Measurements from ENCODE around the gene EMC6.
"Not testable (repeated sequence)": the region's sequence is repeated elsewhere in the genome, so short reads cannot be mapped to it uniquely, and the experiment has no call there.

Gene EMC6

GRCh38 chr17:3683054-3683511 lies 14.5 kb downstream of the EMC6 start:
- DNase-seq = peak; percentile 57

- DNase-seq = no peak
Observed at GRCh38 chr17:3685174-3685573, 16.6 kb downstream of the EMC6 start.

GRCh38 chr17:3688027-3688553 lies 19.5 kb downstream of the EMC6 start:
- no peak for DNase-seq

- no peak for DNase-seq
Observed at GRCh38 chr17:3688852-3689261, 20.2 kb downstream of the EMC6 start.

- DNase-seq = no peak
Observed at GRCh38 chr17:3689262-3690093, 20.9 kb downstream of the EMC6 start.

GRCh38 chr17:3690094-3690715 lies 21.6 kb downstream of the EMC6 start:
- no peak for DNase-seq

- DNase-seq = no peak
Observed at GRCh38 chr17:3691617-3692067, 23.0 kb downstream of the EMC6 start.

- no peak for DNase-seq
Observed at GRCh38 chr17:3692346-3692745, 23.7 kb downstream of the EMC6 start.

- no peak for DNase-seq
Observed at GRCh38 chr17:3693141-3693540, 24.5 kb downstream of the EMC6 start.

GRCh38 chr17:3693829-3694231 lies 25.2 kb downstream of the EMC6 start:
- DNase-seq = peak; percentile 54

- no peak for DNase-seq
Observed at GRCh38 chr17:3695129-3695722, 26.6 kb downstream of the EMC6 start.

- DNase-seq = peak; percentile 27
Observed at GRCh38 chr17:3695723-3696411, 27.3 kb downstream of the EMC6 start, which contains the start of gene P2RX5. Gene P2RX5, minus strand, starts transcription at chr17:3696155. Its CDS starts 150 bp downstream, at chr17:3696005.

- DNase-seq = no peak
Observed at GRCh38 chr17:3697103-3697476, 28.5 kb downstream of the EMC6 start.

GRCh38 chr17:3698139-3698538 lies 29.5 kb downstream of the EMC6 start:
- no peak for DNase-seq

GRCh38 chr17:3699951-3700350 lies 31.3 kb downstream of the EMC6 start:
- DNase-seq = no peak

GRCh38 chr17:3702041-3702539 lies 33.5 kb downstream of the EMC6 start:
- not testable (repeated sequence) for DNase-seq

- DNase-seq = no peak
Observed at GRCh38 chr17:3704931-3705717, 36.5 kb downstream of the EMC6 start.

GRCh38 chr17:3705718-3705984 lies 37.0 kb downstream of the EMC6 start:
- not testable (repeated sequence) for DNase-seq

GRCh38 chr17:3708366-3708765 lies 39.8 kb downstream of the EMC6 start:
- no peak for DNase-seq

GRCh38 chr17:3710951-3711383 lies 42.4 kb downstream of the EMC6 start:
- DNase-seq = peak; percentile 84

- DNase-seq = peak; percentile 27
Observed at GRCh38 chr17:3712811-3713463, 44.3 kb downstream of the EMC6 start.
